ENCODE measurements around the gene STT3B. TPM values are rescaled to one million over a fixed set of nuclear protein-coding genes. Genes with fewer than 3 reads are reported as not detected.

Gene STT3B
- total and polyA plus RNA-seq, 12 donors: 37.7 to 113 (median 92.3) TPM

DNA sequence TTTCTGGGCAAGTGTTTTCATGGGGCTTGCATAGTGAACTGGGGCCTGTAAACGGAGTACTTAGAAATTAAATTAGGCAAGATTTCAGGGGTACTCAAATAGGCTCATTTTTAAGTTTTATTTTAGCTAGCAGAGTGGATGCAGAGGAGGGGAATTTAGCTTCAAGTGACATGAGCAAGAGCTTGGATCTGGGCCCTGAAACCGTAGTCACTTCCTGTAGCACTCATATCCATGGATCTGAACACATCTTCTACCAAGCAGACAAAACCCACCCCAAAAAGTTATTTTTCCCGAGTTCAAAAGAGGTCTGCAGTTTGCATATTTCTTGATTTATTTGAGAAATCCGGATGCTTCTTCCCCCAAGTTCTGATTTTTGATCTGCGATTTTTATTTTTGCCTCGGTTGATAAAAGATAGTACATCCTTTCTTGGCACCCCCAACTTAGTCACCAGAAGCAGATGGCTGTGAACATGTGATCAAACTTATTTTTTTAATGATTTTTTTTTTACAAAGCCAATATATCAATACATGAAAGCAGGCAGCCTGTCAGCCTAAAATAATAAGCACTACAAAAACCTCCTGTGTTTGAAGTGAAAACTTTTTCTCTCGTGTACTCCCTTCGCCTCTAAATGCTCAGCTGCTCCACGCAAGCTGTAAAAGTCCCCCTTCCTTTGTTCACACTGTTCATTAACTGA, 36.6 kb upstream of the STT3B start:
- Histone ChIP-seq H3K27me3 (no peaks in the 10 kb centered on the region), H3K9me3 (peaks cover 0 to 8% (median 0%) of the 10 kb centered on the region in 11 donors), H3K36me3 (no peaks in the 10 kb centered on the region), H3K27ac (no peak overlapping the region), H3K4me3 (no peak overlapping the region), H3K4me1 (no peaks in the 10 kb centered on the region)
- WGBS, 2 donors: 75 to 77% methylated on average over 9 of the region's 9 CpGs
- intact Hi-C loops (cut with DNase I): no loop called here
- DNase-seq: no peak
- TF ChIP-seq, protein P1, sequence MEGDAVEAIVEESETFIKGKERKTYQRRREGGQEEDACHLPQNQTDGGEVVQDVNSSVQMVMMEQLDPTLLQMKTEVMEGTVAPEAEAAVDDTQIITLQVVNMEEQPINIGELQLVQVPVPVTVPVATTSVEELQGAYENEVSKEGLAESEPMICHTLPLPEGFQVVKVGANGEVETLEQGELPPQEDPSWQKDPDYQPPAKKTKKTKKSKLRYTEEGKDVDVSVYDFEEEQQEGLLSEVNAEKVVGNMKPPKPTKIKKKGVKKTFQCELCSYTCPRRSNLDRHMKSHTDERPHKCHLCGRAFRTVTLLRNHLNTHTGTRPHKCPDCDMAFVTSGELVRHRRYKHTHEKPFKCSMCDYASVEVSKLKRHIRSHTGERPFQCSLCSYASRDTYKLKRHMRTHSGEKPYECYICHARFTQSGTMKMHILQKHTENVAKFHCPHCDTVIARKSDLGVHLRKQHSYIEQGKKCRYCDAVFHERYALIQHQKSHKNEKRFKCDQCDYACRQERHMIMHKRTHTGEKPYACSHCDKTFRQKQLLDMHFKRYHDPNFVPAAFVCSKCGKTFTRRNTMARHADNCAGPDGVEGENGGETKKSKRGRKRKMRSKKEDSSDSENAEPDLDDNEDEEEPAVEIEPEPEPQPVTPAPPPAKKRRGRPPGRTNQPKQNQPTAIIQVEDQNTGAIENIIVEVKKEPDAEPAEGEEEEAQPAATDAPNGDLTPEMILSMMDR (IDR thresholded peaks at IDR 0.05): no peak
- no peak for ATAC-seq

DNA sequence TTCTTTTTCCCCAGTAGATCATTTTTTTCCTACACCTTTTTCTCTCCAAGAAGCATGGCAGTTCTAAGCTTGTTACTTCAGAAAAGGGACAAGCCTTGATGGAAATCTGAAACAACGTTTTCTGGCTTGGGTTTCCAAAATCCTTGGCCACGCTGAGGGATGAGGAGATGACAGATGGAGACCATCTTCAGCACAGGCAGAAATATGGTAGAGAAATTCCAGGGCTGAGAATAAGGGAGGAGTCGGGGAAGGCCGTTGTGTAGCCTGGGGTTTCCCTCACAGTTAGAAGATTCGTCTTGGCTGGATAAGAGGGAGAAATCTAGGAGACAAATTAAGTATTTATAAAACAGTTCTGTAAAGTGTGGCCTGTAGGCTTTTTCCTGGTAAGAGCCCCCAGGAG, 33.9 kb upstream of the STT3B start:
- intact Hi-C loops (cut with DNase I): no loop called here
- no peaks in the 10 kb centered on the region for H3K9me3 ChIP-seq
- ATAC-seq (no peak), DNase-seq (no peak)
- H3K4me1 ChIP-seq: no peaks in the 10 kb centered on the region
- 60 to 74% methylated on average over 5 of the region's 5 CpGs for WGBS, 2 donors
- H3K27me3 ChIP-seq: peaks cover 0 to 8% (median 0%) of the 10 kb centered on the region in 7 donors
- H3K36me3 ChIP-seq: no peaks in the 10 kb centered on the region
- no peak overlapping the region for H3K4me3 ChIP-seq
- TF ChIP-seq, protein P1 (IDR thresholded peaks at IDR 0.05): no peak
- H3K27ac ChIP-seq: no peak overlapping the region

DNA sequence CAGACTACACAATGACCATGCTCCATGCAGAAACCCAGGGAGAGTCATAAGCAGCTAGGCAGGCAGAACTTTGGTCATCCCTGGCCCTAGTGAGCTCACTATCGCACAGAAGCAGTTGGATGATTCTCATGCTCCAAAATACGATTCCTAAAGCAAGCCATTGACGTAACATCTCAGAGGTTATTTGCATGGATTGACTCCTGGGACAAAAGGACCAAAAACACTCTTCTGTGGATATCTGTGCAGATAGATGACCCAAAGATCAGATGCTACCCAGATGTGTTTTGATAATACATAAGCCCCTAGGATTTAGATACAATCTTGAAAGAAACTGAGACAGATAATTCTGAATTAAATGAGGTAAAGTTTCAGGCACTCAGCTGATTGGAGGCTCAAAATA, 33.4 kb upstream of the STT3B start:
- no peaks in the 10 kb centered on the region for H3K36me3 ChIP-seq
- no peaks in the 10 kb centered on the region for H3K9me3 ChIP-seq
- 90 to 93% methylated on average over 3 of the region's 3 CpGs for WGBS, 2 donors
- H3K27ac ChIP-seq: no peak overlapping the region
- ATAC-seq: no peak
- H3K4me1 ChIP-seq: no peaks in the 10 kb centered on the region
- no peak for DNase-seq
- H3K27me3 ChIP-seq: peaks cover 0 to 8% (median 1%) of the 10 kb centered on the region in 7 donors
- no peak overlapping the region for H3K4me3 ChIP-seq
- intact Hi-C loops (cut with DNase I): no loop called here
- TF ChIP-seq, protein P1 (IDR thresholded peaks at IDR 0.05): no peak

GRCh38 chr3:31502803-31503221, 29.9 kb upstream of the STT3B start:
- Histone ChIP-seq H3K4me3 (no peak overlapping the region), H3K27me3 (peaks cover 0 to 16% (median 9%) of the 10 kb centered on the region in 7 donors), H3K9me3 (no peaks in the 10 kb centered on the region), H3K27ac (no peak overlapping the region), H3K4me1 (peaks cover 0 to 6% (median 0%) of the 10 kb centered on the region in 9 donors), H3K36me3 (no peaks in the 10 kb centered on the region)
- no peak for DNase-seq
- intact Hi-C loops (cut with DNase I): no loop called here
- 84 to 90% methylated on average over 3 of the region's 3 CpGs for WGBS, 2 donors
- TF ChIP-seq, protein P1 (IDR thresholded peaks at IDR 0.05): no peak
- no peak for ATAC-seq
